NCI-H146 (cell line): ENCODE data around the gene POLK.
"Not testable (repeated sequence)": the region's sequence is repeated elsewhere in the genome, so short reads cannot be mapped to it uniquely, and the experiment has no call there.

Experiments
- DNase-seq: peaks from one replicate; lab custom pipeline; 2025; lab: John Stamatoyannopoulos, UW

The POLK gene

DNA sequence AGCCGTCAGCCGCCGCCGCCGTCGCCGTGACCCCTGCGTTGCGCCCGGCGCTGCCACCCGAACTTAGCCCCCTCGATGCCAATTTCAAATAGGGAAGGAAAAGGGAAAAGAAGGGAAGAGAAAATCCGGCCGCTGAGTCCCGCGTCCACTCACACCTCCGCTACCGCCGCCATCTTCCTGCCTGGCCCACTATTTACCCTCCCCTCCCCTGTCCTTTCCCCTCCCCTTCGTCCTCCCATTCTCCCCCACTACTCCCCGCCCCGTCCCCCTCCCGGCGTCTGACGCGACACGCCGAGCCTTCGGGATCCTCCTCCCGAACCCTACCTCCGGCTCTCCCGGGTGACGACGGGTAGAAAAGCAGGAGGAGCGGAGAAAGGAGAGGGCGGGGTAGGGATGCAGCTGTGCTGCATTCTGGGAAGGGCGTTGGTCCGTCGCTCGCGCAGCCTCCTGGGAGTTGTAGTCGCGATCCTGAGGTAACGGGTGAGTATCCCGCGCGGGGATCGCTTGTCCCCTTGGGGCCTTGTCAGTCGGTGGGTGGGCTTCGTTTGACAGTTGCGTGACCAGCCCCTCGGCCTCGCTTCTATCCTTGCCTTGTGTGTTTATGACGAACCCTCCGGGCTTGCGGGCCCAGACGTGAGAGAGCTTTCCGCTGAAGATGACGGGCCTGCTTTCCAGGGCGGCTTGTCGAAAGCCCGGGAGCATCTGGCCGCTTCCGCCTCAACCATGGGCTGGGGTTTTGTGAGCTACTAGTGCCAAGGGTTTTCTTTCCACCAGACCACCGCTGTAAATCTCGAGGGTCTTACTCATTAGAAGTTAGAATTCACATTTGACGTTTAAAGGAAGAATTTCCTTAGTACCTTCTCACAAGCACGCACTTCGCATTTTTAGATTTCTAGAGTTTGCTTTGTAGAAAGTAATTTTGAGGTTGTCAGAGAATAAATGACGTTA is at the start of gene POLK, which contains the start of gene CERT1:
Gene POLK, plus strand, starts transcription at position 457 of the 948 bp plus-strand sequence.
Gene CERT1, minus strand, starts transcription at position 195 of the 948 bp plus-strand sequence. CDS start 422 bp downstream, outside the sequence.
- DNase-seq, result peak; percentile 98

DNA sequence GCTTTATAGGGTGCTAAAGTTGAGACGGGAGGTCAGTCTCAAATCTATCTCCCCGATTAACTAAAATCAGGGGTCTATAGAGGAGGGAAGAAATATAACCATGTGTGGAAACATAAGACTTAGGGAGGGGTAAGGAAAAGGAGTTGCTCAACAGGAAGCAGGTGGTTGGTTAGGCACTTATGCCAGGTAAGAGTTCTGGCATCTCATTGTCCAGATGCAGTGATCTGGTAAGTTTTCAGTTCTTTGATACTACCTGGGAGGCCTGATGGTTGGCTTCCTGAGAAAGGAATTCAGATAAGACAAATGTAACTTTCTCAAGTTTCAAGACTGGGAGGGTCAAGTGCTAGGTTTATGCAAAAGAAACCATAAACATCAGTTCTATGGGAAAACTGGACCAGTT is 48.0 kb upstream of the POLK start:
- DNase-seq, result no peak

DNA sequence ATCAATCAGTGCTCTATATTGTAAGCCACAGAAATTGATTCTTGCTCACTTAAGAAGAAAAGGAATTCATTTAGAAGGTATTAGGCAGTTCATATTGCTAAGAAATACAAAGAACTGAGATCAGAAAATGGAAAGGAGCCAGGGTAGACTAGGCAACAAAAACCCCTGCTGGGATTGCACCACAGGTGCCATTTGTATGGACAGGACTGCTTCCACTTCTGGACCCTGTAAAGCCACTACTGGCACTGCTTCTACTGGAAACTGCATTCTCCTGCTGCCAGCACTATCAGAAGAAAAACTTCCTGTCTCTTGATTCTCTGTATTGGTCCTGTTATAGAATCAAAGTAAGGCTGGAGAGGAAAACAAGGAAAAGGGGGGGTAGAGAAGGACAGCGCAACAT is 46.2 kb upstream of the POLK start:
- DNase-seq, result peak; percentile 83

DNA sequence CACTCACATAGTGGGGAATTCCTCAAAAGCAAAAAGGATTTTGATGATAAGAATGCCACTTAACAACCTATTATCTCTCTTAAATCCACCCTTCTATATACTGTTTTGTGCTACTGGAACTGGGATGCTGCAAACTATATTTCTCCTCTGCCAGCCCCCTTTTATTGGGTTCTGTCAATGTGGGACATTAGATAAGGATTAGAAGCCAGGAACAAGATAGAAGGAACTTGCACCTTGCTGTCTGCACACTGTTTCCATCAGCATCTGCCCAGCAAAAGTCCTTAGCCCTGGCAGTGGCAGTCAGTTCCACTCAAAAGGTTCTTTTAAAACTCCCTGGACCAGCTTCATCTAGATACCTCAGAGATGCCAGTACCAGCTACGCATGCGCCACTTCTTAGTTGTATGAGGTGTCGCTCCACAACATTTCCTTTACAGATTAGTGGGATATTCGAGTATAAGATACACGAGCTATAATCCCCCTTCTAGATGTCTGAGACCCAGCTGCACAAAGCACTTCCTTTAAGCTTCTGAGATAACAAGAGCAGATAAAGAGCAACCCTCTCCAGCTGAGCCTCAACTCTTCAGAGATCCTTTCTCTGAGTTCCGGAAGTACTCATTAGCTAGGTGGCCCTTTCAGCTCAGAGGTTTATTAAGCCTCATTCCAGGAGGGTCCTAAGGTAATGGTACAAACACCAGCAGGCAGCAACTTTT is 45.5 kb upstream of the POLK start:
- no peak for DNase-seq

DNA sequence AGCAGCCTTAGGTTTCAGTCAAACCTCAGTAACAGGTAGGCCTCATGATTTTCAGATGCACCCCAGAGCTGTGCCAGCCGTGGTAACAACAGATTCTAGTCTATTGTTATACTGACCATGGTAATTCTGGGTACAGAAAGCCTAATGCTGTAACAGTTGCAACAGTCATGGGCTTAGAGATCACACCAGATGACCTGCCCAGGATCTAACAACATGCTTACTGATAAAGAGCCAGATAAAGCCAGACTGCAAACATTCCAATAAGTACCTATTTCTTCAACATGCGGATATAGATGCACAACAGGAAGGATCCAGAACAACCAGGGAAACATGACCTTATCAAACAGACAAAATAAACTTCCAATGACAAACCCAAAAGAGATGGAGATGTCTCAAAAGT is 43.1 kb upstream of the POLK start:
- DNase-seq, result no peak

DNA sequence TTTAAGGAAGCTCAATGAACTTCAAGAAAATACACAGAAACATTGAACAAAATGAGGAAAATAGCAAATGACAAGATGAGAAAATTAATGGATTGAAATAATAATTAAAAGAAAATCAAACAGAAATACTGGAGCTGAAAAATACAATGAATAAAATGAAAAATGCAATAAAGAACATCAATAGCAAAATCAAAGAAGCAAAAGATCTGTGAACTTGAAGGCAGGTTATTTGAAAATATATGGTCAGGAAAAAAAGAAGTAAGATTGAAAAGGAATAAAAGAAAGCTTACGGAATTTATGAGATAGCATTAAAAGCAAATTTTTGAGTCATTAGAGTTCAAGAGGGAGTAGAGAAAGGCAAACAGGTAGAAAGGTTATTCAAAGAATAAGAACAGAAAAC is 42.7 kb upstream of the POLK start:
- DNase-seq, result no peak

DNA sequence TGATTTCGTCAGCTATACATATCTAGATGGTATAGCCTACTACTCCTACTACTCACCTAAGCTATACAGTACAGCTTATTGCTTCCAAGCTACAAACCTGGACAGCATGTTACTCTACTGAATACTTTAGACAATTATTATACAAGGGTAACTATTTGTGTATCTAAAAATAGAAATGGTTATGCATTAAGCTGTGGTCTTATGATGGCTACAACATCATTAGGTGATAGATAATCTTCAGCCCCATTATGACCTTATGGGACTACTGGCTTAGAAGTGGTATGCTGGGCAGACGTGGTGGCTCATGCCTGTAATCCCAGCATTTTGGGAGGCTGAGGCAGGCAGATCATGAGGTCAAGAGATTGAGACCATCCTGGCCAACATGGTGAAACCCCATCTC is 40.5 kb upstream of the POLK start:
- DNase-seq, result no peak

DNA sequence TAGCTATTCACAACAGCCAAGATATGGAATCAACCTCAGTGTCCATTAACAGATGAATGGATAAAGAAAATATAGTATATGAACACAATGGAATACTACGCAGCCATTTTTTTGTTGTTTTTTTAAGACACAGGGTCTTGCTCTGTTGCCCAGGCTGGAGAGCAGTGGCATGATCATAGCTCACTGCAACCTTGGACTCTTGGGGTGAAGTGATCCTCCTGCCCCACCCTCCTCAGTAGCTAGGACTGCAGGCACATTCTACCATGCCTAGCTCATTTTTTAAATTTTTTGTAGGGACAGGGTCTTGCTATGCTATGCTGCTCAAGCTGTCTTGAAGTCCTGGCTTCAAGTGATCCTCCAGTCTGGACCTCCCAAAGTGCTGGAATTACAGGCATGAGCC is 38.7 kb upstream of the POLK start:
- DNase-seq, result no peak

DNA sequence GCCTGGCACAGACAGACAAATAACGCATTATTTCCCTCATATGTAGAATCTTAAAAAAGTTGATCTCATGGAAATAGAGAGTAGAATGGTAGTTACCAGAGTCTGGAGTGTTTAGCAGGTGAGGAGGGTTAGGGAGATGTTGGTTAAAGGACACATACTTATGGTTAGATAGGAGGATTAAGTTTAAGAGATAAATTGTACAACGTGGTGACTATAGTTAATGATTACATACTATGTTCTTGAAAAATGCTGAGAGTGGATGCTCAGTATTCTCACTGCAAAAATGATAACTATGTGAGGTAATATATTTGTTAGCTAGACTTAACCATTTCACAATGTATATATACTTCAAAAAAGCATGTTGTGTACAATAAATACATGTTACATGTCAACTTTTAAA is 38.2 kb upstream of the POLK start:
- no peak for DNase-seq

DNA sequence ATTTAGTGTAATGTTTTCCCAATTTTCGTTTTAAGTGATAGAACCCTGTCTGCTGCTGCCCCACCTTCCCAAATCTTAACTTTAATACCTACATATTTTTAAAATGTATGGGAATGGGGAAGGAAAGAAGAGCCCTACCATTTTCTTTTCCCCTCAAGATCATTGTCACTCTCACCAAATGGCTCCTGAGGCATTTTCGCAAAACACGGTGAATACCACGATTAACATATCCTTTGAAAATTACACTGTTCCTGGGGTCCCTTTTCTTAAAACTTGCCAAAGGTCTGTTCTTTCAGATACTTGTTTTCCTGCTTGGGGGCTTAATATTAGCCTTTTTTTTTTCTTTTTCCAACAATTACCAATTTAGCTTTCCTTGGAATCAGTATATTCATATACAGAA is 36.3 kb upstream of the POLK start:
- no peak for DNase-seq

DNA sequence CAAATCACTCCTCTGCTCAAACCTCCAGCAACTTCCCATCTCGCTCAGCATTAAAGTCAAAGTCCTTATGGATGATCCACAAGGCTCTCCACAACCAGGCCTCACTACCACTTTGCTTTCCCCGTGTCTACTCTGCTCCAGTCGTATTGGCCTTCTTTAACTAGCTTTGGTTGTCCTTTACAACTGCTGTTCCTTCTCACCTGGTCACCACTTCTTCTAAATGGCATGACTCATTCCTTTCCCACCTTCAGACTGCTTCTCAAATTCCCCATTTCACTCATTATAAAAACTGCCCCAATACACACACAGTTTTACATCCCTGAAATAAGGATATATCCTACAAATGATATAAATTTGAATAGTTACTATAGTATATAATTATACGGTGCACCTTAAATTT is 30.7 kb upstream of the POLK start:
- no peak for DNase-seq

DNA sequence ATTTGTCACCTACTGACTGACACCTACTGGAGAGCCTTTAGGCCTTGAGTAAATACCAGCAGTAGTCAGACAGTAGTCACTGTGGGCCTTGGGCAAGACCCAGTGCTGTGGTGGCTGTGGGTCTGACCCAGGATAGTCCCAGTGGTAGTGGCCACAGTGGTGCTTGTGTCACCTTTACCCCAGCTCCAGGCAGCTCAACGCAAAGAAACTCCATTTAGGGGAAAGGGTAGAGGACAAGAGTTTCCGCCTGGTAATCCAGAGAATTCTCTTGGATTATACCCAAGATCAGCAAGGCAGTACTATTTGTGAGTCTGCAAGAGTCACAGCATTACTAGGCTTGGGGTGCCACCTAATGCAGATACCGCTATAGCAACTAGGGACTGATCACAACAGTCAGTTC is 29.2 kb upstream of the POLK start:
- DNase-seq, result no peak

DNA sequence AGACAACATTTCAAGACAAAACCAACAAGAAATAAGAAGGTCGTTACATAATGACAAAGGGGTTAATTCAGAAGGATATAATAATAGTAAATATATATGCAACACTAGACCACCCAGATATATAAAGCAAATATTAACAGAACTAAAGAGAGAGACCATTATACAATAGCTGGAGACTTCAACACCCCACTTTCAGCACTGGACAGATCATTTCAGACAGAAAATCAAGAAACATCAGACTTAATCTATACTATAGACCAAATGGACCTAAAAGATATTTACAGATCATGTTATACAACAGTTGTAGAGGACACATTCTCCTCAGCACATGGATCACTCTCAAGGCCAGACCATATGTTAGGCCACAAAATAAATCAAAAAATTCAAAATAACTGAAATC is 27.1 kb upstream of the POLK start:
- no peak for DNase-seq

DNA sequence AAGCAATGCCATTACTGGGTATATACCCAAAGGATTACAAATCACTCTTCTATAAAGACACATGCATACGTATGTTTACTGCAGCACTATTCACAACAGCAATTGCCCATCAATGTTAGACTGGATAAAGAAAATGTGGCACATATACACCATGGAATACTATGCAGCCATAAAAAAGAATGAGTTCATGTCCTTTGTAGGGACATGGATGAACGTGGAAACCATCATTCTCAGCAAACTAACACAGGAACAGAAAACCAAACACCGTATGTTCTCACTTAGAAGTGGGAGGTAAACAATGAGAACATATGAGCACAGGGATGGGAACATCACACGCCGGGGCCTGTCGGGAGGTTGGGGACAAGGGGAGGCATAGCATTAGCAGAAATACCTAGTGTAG is 21.8 kb upstream of the POLK start:
- not testable (repeated sequence) for DNase-seq

DNA sequence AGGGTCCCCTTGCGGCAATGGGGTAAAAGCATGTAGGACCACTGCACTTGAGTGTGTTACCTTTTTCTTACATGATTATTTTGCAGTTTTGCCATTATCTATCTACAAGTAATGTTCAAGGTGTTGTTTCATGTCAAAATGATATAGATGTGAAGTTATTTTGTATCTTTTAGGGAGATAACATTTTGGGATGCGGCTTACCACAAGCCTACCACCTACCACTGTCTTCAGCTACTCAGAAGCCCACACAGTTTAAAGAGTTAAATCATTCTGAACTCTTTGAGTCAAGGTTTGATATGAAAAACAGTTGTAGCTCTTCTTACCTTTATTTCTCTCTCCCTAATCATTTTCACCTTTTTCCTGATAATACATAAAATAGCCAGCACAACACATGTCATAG is 20.1 kb upstream of the POLK start:
- DNase-seq, result no peak

DNA sequence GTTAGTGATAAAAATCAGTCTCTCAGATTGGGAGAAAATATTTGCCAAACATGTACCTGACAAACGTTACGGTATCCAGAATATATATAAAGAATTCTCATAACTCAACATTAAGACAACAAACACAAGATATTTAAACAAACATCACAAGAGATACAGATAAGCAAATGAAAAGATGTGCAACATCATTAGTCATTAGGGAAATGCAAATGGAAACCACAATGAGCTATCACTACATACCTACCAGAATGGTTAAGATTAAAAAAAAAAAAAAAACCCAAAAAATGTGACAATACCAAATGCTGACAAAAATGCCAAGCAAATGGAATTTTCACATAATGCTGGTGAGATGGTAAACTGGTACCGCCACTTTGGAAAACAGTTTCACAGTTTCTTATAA is 15.7 kb upstream of the POLK start:
- DNase-seq, result no peak

DNA sequence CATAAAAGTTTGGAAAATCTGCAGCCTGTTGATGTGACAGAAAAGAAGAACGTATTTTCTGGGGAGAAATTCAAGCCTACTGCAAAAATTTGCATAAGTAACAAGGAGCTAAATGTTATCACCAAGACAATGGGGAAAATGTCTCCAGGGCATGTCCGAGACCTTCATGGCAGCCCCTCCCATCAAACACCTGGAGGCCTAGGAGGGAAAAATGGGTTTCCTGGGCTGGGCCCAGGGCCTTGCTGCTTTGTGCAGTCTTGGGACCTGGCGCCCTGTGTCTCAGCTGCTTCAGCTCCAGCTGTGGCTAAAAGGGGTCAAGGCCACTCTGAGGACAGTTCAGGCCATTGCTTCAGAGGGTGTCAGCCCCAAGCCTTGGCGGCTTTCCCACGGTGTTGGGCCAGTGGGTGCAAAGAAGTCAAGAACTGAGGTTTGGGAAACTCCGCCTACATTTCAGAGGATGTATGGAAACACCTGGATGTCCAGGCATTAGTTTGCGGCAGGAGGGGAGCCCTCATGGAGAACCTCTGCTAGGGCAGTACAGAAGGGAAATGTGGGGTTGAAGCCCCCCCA is 13.4 kb upstream of the POLK start:
- no peak for DNase-seq

DNA sequence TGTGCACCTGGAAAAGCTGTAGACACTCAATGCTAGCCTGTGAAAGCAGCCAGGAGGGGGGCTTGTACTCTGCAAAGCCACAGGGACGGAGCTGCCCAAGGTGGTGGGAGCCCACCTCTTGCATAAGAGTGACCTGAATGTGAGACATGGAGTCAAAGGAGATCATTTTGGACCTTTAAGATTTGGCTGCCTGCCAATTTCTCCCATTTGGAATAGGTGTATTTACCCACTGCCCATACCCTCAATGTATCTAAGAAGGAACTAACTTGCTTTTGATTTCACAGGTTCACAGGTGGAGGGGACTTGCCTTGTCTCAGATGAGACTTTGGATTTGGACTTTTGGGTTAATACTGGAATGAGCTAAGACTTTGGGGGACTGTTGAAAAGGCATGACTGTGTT is 12.8 kb upstream of the POLK start:
- not testable (repeated sequence) for DNase-seq

DNA sequence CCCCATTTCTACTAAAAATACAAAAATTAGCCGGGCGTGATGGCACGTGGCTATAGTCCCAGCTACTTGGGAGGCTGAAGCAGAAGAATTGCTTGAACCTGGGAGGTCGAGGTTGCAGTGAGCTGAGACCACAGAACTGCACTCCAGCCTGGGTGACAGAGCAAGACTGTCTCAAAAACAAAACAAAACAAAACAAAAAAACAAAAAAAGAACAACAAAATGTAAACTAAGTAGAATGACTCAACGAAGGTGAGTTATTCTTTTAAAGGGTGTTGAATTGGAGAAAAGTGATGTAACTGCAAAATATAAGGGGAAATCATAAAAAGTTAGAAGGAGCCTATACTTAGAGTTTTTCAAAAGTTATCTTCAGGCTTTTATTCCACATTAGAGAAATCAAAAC is 6.6 kb upstream of the POLK start:
- DNase-seq, result not testable (repeated sequence)

DNA sequence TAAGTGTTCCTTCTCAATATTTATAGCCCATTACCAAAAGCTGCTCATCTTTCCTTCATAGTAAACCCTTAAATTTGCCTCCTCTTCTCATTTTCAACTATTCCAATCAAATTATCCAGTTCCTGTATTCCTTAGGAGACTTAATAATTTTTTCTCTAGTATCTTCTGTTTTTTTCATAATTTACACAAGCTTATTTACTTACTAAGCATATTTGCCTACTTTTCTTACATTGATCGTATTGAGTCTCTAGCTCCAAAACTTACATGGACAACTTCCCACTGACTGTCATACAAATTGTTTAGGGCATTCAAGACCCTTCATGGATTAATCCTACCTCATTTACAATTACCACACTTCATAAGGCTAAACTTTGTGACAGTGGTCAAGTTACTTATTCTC is 3.9 kb upstream of the POLK start:
- no peak for DNase-seq

DNA sequence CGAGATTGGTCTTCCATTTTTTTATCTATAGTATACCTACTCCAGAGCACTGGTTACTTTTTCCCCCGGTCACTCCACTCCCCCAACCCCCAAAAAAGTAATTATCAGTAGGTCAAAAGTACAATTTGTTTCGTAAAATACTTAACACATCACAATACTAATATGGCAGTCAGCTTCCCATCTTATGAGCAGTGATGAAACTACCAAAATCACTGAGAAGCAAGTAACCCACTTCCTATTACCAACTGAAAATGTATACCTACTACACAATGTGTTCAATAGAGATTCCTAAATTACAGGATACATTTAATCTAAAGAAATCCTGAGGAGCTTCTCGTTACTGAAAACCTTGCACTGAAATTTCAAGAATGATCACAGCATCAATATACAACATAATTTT is 2.1 kb upstream of the POLK start:
- no peak for DNase-seq

DNA sequence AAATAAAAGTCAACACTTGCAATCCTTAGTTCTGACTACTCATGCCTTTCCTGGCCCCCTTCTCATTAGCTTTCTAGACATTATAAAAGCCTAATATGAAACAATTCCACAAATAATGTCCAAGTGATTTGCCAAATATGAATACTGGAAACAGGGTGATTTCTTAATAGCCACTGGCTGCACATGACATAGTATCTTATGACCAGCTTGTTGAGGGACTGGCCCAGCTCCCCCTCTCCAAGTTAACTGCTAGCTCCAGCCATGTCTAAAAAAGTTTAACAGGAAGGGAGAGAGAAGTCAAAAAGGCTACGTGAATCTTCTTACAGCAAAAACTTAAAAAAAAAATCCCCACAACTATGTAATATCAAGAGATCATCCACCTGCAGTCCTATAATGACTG is 1.7 kb upstream of the POLK start:
- DNase-seq, result no peak

DNA sequence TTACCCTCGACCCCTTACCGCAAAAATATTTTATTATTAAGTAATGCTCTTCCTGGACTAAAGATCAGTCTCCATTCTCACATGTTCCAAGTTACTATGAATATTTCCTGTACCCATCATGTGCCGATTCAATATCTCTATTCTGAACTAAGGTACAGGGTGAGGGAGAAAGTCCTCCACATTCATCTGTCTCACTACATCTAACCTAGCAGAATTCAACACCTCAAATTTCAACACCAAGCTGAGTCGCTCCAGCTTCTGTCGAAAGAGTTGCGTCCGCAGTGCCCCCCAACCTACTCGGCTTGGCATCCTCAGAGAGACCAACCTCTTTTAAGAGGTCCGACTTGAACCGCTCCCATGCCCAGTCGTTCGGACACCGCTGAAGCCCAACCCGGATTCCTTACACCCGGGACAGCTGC is 1.3 kb upstream of the POLK start:
- DNase-seq, result no peak
